Activated CD8-positive, alpha-beta T cell treated with anti-CD3 and anti-CD28 coated beads for 36 hours (primary cell): ENCODE data around the gene ERLEC1. TPM values are rescaled to one million over a fixed set of nuclear protein-coding genes. Genes with fewer than 3 reads are reported as not detected.
A peak's percentile ranks its signal among the peaks of the same experiment; 100 is the strongest.

Source experiments
- ATAC-seq: fragments of 200-7000 bp; cut with Tn5 transposase; one replicate; pipeline ENCODE4 v1.10.0; 2021; ENCODE audit warnings: mild to moderate bottlenecking, moderate library complexity
- CTCF ChIA-PET: fragments of 350-600 bp; sonication (Branson Sonifier 250); formaldehyde crosslinking; loops from one replicate; lab custom pipeline; 2021; ENCODE audit warnings: antibody characterized with exemption; lab: Charles Lee
- POLR2A ChIA-PET: fragments of 350-600 bp; sonication (Branson Sonifier 250); formaldehyde crosslinking; loops from one replicate; lab custom pipeline; 2021; ENCODE audit warnings: antibody characterized with exemption; lab: Charles Lee
- DNase-seq: peaks from one replicate; pipeline ENCODE4 v3.0.0-alpha.2; 2020
- H3K27ac Mint-ChIP-seq: one replicate; pipeline ENCODE4 v1.8.0; 2021; ENCODE audit warnings: mild to moderate bottlenecking, mixed read lengths
- H3K27me3 Mint-ChIP-seq: one replicate; pipeline ENCODE4 v1.8.0; 2021; ENCODE audit warnings: mixed read lengths
- H3K36me3 Mint-ChIP-seq: one replicate; pipeline ENCODE4 v1.8.0; 2021; ENCODE audit warnings: low read depth, mixed read lengths
- H3K4me1 Mint-ChIP-seq: one replicate; pipeline ENCODE4 v1.8.0; 2021; ENCODE audit warnings: low read depth, mixed read lengths
- H3K4me3 Mint-ChIP-seq: one replicate; pipeline ENCODE4 v1.8.0; 2021; ENCODE audit warnings: mild to moderate bottlenecking, moderate library complexity, mixed read lengths
- H3K9me3 Mint-ChIP-seq: one replicate; pipeline ENCODE4 v1.8.0; 2021; ENCODE audit warnings: mixed read lengths
- intact Hi-C: fragments of 100-400 bp; cut with micrococcal nuclease; formaldehyde crosslinking; loops from one replicate; pipeline ENCODE4 v1.10.0; 2022
- total RNA-seq, 2 experiments: library from RNA; stranded (reverse); gene quantifications; one replicate each; pipeline ENCODE4 v1.2.3, GENCODE V29; 2021
- TF ChIP-seq, protein P1 (sequence below): fragments of 200-600 bp; IDR thresholded peaks from one replicate; pipeline ENCODE4 v1.8.0; 2022; ENCODE audit warnings: antibody characterized with exemption, mild to moderate bottlenecking

The ERLEC1 gene, protein sequence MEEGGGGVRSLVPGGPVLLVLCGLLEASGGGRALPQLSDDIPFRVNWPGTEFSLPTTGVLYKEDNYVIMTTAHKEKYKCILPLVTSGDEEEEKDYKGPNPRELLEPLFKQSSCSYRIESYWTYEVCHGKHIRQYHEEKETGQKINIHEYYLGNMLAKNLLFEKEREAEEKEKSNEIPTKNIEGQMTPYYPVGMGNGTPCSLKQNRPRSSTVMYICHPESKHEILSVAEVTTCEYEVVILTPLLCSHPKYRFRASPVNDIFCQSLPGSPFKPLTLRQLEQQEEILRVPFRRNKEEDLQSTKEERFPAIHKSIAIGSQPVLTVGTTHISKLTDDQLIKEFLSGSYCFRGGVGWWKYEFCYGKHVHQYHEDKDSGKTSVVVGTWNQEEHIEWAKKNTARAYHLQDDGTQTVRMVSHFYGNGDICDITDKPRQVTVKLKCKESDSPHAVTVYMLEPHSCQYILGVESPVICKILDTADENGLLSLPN
- total RNA-seq = 10 to 100 TPM; 15.6 to 19.2 TPM

DNA sequence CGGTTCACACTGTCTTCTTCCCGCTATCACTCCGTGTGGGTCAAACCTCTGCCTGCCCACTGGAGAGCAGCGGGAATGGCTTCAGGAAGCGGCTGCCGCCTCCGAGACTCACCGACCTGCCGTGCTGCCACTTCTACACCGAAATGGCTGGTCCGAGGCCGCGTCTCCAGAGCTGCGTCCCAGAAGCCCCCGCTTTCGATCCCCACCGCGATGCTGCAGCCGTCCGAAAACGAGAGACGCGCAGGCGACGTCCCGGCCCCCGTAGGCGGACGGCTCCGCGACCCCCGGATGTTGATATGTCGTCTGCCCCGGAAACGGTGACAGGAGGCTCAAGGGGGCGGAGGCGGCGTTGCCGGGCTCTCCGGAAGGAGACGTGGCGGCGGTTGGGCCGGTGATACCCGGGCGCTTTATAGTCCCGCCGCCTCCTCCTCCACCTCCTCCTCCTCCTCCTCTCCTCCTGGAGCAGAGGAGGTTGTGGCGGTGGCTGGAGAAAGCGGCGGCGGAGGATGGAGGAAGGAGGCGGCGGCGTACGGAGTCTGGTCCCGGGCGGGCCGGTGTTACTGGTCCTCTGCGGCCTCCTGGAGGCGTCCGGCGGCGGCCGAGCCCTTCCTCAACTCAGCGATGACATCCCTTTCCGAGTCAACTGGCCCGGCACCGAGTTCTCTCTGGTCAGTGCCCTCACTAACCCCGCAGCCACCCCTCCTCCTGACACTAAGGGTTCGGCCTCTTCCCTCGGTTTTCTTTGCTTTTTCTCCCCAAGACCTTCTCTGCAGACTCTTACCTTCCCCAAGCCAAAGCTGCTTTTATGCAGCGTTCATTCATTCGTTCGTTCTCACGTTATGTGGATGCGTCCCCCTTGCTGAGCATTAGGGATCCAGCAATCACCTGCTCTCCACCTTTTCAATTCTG, at the start of gene ERLEC1, which contains the start of gene ASB3:
Gene ERLEC1 (plus strand): TSS at position 340 of the 909 bp plus-strand sequence. CDS start 167 bp downstream, at position 507.
Gene ASB3 (minus strand): TSS at position 249 of the 909 bp plus-strand sequence. CDS start 21,381 bp downstream, outside the sequence.
- no peaks in the 10 kb centered on the region for H3K9me3 Mint-ChIP-seq
- intact Hi-C loops = loop anchor here (1.0 kb wide), 1 partner anchor 19 kb away; no protein-coding TSS in a partner anchor
- TF ChIP-seq, protein P1, sequence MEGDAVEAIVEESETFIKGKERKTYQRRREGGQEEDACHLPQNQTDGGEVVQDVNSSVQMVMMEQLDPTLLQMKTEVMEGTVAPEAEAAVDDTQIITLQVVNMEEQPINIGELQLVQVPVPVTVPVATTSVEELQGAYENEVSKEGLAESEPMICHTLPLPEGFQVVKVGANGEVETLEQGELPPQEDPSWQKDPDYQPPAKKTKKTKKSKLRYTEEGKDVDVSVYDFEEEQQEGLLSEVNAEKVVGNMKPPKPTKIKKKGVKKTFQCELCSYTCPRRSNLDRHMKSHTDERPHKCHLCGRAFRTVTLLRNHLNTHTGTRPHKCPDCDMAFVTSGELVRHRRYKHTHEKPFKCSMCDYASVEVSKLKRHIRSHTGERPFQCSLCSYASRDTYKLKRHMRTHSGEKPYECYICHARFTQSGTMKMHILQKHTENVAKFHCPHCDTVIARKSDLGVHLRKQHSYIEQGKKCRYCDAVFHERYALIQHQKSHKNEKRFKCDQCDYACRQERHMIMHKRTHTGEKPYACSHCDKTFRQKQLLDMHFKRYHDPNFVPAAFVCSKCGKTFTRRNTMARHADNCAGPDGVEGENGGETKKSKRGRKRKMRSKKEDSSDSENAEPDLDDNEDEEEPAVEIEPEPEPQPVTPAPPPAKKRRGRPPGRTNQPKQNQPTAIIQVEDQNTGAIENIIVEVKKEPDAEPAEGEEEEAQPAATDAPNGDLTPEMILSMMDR = no peak
- H3K4me3 Mint-ChIP-seq = peak within 1 kb of the TSS; percentile 92
- ATAC-seq = peak; percentile 92
- ChIA-PET POLR2A (interaction anchor here (0.6 to 4.2 kb wide), 11 partner anchors 9 to 184 kb away, joined by 3 to 59 read pairs (median 3); partner anchors contain the start of genes CHAC2 and PSME4), CTCF (interaction anchor here (0.6 to 2.6 kb wide), 4 partner anchors 11 to 767 kb away, joined by 3 to 16 read pairs (median 6); partner anchors contain the start of gene CHAC2)
- peaks cover 47% of the 10 kb centered on the region for H3K4me1 Mint-ChIP-seq
- H3K36me3 Mint-ChIP-seq = peaks cover 3% of the 10 kb centered on the region
- no peaks in the 10 kb centered on the region for H3K27me3 Mint-ChIP-seq
- peak; percentile 95 for DNase-seq
- peak within 1 kb of the TSS; percentile 92 for H3K27ac Mint-ChIP-seq

DNA sequence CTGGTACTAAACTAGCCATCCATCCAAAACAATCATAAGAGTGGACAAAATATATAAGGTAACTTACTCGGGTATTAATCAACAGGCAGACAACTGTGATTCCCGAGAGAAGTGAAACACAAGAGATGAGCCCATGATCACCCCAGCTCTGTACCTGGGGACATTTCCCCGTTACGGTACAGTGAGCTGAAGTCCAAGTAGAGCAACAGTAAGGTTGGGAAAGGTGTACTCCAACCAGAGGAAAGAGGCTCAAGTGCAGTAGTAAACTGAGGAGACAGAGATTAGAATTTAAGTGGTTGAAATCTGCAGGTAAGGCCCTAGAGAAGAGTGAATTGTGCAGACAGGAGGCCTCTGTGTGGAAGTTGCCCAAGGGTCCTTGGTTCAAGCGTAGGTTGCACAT, 49.8 kb upstream of the ERLEC1 start:
- H3K27ac Mint-ChIP-seq = no peak overlapping the region
- intact Hi-C loops = no loop called here
- TF ChIP-seq, protein P1 = no peak
- peaks cover 4% of the 10 kb centered on the region for H3K4me1 Mint-ChIP-seq
- peaks cover 17% of the 10 kb centered on the region for H3K36me3 Mint-ChIP-seq
- no peaks in the 10 kb centered on the region for H3K9me3 Mint-ChIP-seq
- CTCF ChIA-PET = interaction anchor here (1.5 kb wide), 1 partner anchor 20 kb away, joined by 4 read pairs; no protein-coding TSS in a partner anchor
- POLR2A ChIA-PET = no interaction called here
- H3K4me3 Mint-ChIP-seq = no peak overlapping the region
- H3K27me3 Mint-ChIP-seq = no peaks in the 10 kb centered on the region
- ATAC-seq (no peak), DNase-seq (no peak)

DNA sequence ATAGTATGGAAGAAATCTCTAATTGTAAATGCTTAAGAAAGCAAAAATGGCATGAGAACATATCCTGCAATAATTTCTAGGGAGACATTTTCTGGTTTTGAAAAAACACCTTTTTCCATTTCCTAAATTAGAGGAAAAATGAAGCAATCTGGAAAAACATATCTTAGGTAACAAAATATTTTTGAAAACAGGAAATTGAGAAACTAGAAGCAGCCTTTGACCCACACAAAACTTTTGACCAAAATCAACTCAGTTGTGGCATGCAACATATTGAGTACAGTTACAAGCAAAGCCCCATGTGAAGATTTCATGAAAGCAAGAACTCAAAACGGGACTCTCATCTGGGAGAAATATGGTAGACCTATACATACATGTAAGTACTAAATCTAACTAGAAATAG, 47.8 kb upstream of the ERLEC1 start:
- ATAC-seq = no peak
- Mint-ChIP-seq H3K27me3 (no peaks in the 10 kb centered on the region), H3K36me3 (peaks cover 24% of the 10 kb centered on the region), H3K4me3 (no peak overlapping the region), H3K9me3 (no peaks in the 10 kb centered on the region), H3K4me1 (peaks cover 10% of the 10 kb centered on the region), H3K27ac (no peak overlapping the region)
- intact Hi-C loops = no loop called here
- TF ChIP-seq, protein P1 = no peak
- POLR2A ChIA-PET = no interaction called here
- CTCF ChIA-PET = interaction anchor here (1.0 to 1.5 kb wide), 2 partner anchors 10 to 80 kb away, joined by 3 to 6 read pairs; no protein-coding TSS in a partner anchor
- DNase-seq = no peak

DNA sequence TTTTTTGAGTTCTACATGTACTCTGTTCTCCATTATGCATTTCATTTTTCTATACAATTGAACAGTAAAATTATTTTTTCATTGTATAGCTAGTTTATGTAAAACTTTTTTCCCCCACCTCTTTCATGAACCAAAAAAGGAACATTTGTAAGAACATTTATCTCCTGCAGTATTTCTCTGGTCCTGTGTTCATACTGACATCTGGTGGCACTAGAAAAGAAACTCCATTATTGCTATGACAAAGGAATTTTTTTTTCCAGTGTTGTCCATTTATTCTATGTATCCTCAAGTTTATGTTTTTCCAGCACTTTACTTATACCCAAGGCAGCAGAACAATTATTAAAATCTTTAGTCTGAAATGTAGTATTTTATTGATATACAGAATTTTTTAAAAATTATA, 46.7 kb upstream of the ERLEC1 start:
- ATAC-seq (no peak), DNase-seq (no peak)
- ChIA-PET CTCF (no interaction called here), POLR2A (no interaction called here)
- H3K36me3 Mint-ChIP-seq = peaks cover 19% of the 10 kb centered on the region
- H3K4me1 Mint-ChIP-seq = peaks cover 10% of the 10 kb centered on the region
- TF ChIP-seq, protein P1 = peak; percentile 15
- no peak overlapping the region for H3K4me3 Mint-ChIP-seq
- H3K27me3 Mint-ChIP-seq = no peaks in the 10 kb centered on the region
- intact Hi-C loops = no loop called here
- no peaks in the 10 kb centered on the region for H3K9me3 Mint-ChIP-seq
- H3K27ac Mint-ChIP-seq = no peak overlapping the region
